KMS-11 (cell line): Measurements from ENCODE around the gene SPTBN5.
"Not testable (repeated sequence)": the region's sequence is repeated elsewhere in the genome, so short reads cannot be mapped to it uniquely, and the experiment has no call there.

Source experiments
- H2AFZ ChIP-seq: fragments of 200-600 bp; sonication (generic); 2 replicates; pipeline ENCODE4 v1.6.1; 2016; ENCODE audit warnings: antibody characterized with exemption, mixed run types, low read depth
- H3K27ac ChIP-seq: fragments of 200-600 bp; sonication (generic); 2 replicates; pipeline ENCODE4 v1.6.1; 2016; ENCODE audit warnings: mild to moderate bottlenecking, mixed run types
- H3K27me3 ChIP-seq: fragments of 200-600 bp; sonication (generic); 2 replicates; pipeline ENCODE4 v1.6.1; 2017; ENCODE audit warnings: mild to moderate bottlenecking, low read depth, mixed run types, moderate library complexity; ENCODE audit not compliant: insufficient read depth
- H3K36me3 ChIP-seq: fragments of 200-600 bp; sonication (generic); 2 replicates; pipeline ENCODE4 v1.6.1; 2017; ENCODE audit warnings: mild to moderate bottlenecking, mixed run types; ENCODE audit not compliant: insufficient read depth
- H3K4me1 ChIP-seq: fragments of 200-600 bp; sonication (generic); 2 replicates; pipeline ENCODE4 v1.6.1; 2016; ENCODE audit warnings: mild to moderate bottlenecking, low read depth, mixed run types; ENCODE audit not compliant: poor library complexity, severe bottlenecking
- H3K4me2 ChIP-seq: fragments of 200-600 bp; sonication (generic); 2 replicates; pipeline ENCODE4 v1.7.0; 2016; ENCODE audit warnings: mild to moderate bottlenecking, mixed run types
- H3K4me3 ChIP-seq: fragments of 200-600 bp; sonication (generic); IDR thresholded peaks from 2 replicates; pipeline ENCODE4 v1.6.1; 2017; ENCODE audit warnings: low read depth, low read length, mixed read lengths; ENCODE audit not compliant: insufficient read depth
- H3K79me2 ChIP-seq: fragments of 200-600 bp; sonication (generic); 2 replicates; pipeline ENCODE4 v1.6.1; 2016; ENCODE audit warnings: low read depth, mixed run types; ENCODE audit not compliant: insufficient read depth
- H3K9ac ChIP-seq: fragments of 200-600 bp; sonication (generic); 2 replicates; pipeline ENCODE4 v1.6.1; 2016; ENCODE audit warnings: mild to moderate bottlenecking, mixed run types
- H4K20me1 ChIP-seq: fragments of 200-600 bp; sonication (generic); 2 replicates; pipeline ENCODE4 v1.6.1; 2016; ENCODE audit warnings: mild to moderate bottlenecking, mixed run types; ENCODE audit not compliant: insufficient read depth
- TF ChIP-seq, protein P1 (sequence below): fragments of 200-600 bp; sonication (generic); conservative IDR thresholded peaks from 2 replicates; pipeline ENCODE4 v1.6.1; 2017; ENCODE audit warnings: low read depth, mild to moderate bottlenecking, antibody characterized with exemption, low read length, moderate library complexity, mixed read lengths

Gene SPTBN5

DNA sequence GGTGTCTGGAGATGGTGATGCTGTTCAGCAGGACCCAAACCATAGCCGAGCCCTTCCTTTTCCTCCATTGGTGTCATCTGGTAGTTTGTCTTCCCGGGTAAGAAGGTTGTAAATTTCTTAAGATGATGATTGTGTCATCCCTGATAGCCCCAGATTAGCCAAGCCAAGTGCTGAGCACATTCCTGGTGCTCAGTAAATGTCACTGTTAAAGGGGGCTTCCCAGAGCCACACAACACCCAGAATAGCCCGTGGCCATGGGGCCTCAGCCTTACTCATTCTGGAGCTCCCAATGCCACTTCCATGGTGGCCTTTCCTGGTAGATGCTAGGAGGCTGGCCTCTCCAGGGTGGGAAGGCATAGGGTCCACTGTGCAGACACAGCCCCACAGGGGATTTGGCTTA lies 59.8 kb downstream of the SPTBN5 start:
- Histone ChIP-seq H3K79me2 (no peaks in the 10 kb centered on the region), H3K9ac (no peak overlapping the region), H4K20me1 (no peaks in the 10 kb centered on the region), H3K36me3 (no peaks in the 10 kb centered on the region), H3K4me2 (no peak overlapping the region), H3K27ac (no peak overlapping the region), H3K4me1 (peaks cover 4% of the 10 kb centered on the region), H3K4me3 (no peak overlapping the region), H3K27me3 (no peaks in the 10 kb centered on the region), H2AFZ (no peak overlapping the region)
- TF ChIP-seq, protein P1, sequence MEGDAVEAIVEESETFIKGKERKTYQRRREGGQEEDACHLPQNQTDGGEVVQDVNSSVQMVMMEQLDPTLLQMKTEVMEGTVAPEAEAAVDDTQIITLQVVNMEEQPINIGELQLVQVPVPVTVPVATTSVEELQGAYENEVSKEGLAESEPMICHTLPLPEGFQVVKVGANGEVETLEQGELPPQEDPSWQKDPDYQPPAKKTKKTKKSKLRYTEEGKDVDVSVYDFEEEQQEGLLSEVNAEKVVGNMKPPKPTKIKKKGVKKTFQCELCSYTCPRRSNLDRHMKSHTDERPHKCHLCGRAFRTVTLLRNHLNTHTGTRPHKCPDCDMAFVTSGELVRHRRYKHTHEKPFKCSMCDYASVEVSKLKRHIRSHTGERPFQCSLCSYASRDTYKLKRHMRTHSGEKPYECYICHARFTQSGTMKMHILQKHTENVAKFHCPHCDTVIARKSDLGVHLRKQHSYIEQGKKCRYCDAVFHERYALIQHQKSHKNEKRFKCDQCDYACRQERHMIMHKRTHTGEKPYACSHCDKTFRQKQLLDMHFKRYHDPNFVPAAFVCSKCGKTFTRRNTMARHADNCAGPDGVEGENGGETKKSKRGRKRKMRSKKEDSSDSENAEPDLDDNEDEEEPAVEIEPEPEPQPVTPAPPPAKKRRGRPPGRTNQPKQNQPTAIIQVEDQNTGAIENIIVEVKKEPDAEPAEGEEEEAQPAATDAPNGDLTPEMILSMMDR: no peak

GRCh38 chr15:41832875-41833274 lies 61.0 kb downstream of the SPTBN5 start:
- TF ChIP-seq, protein P1: no peak
- no peaks in the 10 kb centered on the region for H4K20me1 ChIP-seq
- H3K4me3 ChIP-seq: no peak overlapping the region
- no peak overlapping the region for H3K4me2 ChIP-seq
- no peaks in the 10 kb centered on the region for H3K36me3 ChIP-seq
- H2AFZ ChIP-seq: no peak overlapping the region
- H3K9ac ChIP-seq: no peak overlapping the region
- H3K27ac ChIP-seq: no peak overlapping the region
- H3K4me1 ChIP-seq: peaks cover 10% of the 10 kb centered on the region
- H3K79me2 ChIP-seq: no peaks in the 10 kb centered on the region
- no peaks in the 10 kb centered on the region for H3K27me3 ChIP-seq

GRCh38 chr15:41832208-41832607 lies 61.6 kb downstream of the SPTBN5 start:
- Histone ChIP-seq H3K4me3 (no peak overlapping the region), H2AFZ (no peak overlapping the region), H3K4me1 (peaks cover 10% of the 10 kb centered on the region), H3K27me3 (no peaks in the 10 kb centered on the region), H3K79me2 (no peaks in the 10 kb centered on the region), H3K9ac (no peak overlapping the region), H4K20me1 (no peaks in the 10 kb centered on the region), H3K36me3 (no peaks in the 10 kb centered on the region), H3K27ac (no peak overlapping the region), H3K4me2 (no peak overlapping the region)
- TF ChIP-seq, protein P1: no peak

- not testable (repeated sequence) for H2AFZ ChIP-seq, H3K9ac ChIP-seq, H3K4me1 ChIP-seq, H3K79me2 ChIP-seq, H4K20me1 ChIP-seq, H3K27me3 ChIP-seq, H3K27ac ChIP-seq, H3K36me3 ChIP-seq, H3K4me2 ChIP-seq, H3K4me3 ChIP-seq
Measured at GRCh38 chr15:41831291-41831690, 62.6 kb downstream of the SPTBN5 start.

GRCh38 chr15:41829959-41830646 lies 63.8 kb downstream of the SPTBN5 start:
- Histone ChIP-seq H3K4me3 (no peak overlapping the region), H3K27ac (no peak overlapping the region), H3K4me1 (peaks cover 10% of the 10 kb centered on the region), H3K79me2 (no peaks in the 10 kb centered on the region), H3K4me2 (no peak overlapping the region), H2AFZ (no peak overlapping the region), H3K9ac (no peak overlapping the region), H3K27me3 (no peaks in the 10 kb centered on the region), H4K20me1 (no peaks in the 10 kb centered on the region), H3K36me3 (no peaks in the 10 kb centered on the region)
- TF ChIP-seq, protein P1: no peak
